NCI-H2107 treated with DMSO at 0.1 percent for 48 hours (cell line): ENCODE data around the gene HIVEP1.

Experiments
- DNase-seq: peaks from one replicate; lab custom pipeline; 2025; ENCODE audit not compliant: unreplicated experiment; lab: John Stamatoyannopoulos, UW

The HIVEP1 gene

GRCh38 chr6:12012038-12012557 lies at the start of gene HIVEP1:
Gene HIVEP1 (plus strand): TSS chr6:12012312. CDS start chr6:12015629, 3,317 bp downstream.
- no peak for DNase-seq

GRCh38 chr6:11963756-11964500 lies 48.2 kb upstream of the HIVEP1 start:
- no peak for DNase-seq

- no peak for DNase-seq
Observed at GRCh38 chr6:11964729-11965335, 47.3 kb upstream of the HIVEP1 start.

GRCh38 chr6:11965499-11965898 lies 46.6 kb upstream of the HIVEP1 start:
- no peak for DNase-seq

- DNase-seq: no peak
Observed at GRCh38 chr6:11968241-11968806, 43.8 kb upstream of the HIVEP1 start.

- no peak for DNase-seq
Observed at GRCh38 chr6:11969092-11969491, 43.0 kb upstream of the HIVEP1 start.

GRCh38 chr6:11970114-11970513 lies 42.0 kb upstream of the HIVEP1 start:
- no peak for DNase-seq

- no peak for DNase-seq
Observed at GRCh38 chr6:11971154-11971553, 41.0 kb upstream of the HIVEP1 start.

- DNase-seq: no peak
Observed at GRCh38 chr6:11972270-11972669, 39.8 kb upstream of the HIVEP1 start.

GRCh38 chr6:11972806-11973205 lies 39.3 kb upstream of the HIVEP1 start:
- DNase-seq: no peak

GRCh38 chr6:11973238-11973637 lies 38.9 kb upstream of the HIVEP1 start:
- no peak for DNase-seq

GRCh38 chr6:11974089-11974488 lies 38.0 kb upstream of the HIVEP1 start:
- DNase-seq: no peak

GRCh38 chr6:11975353-11975977 lies 36.6 kb upstream of the HIVEP1 start:
- DNase-seq: no peak

- DNase-seq: no peak
Observed at GRCh38 chr6:11976489-11976888, 35.6 kb upstream of the HIVEP1 start.

- DNase-seq: no peak
Observed at GRCh38 chr6:11977193-11977592, 34.9 kb upstream of the HIVEP1 start.

- no peak for DNase-seq
Observed at GRCh38 chr6:11977738-11978137, 34.4 kb upstream of the HIVEP1 start.

- no peak for DNase-seq
Observed at GRCh38 chr6:11978169-11978987, 33.7 kb upstream of the HIVEP1 start.

GRCh38 chr6:11979866-11980265 lies 32.2 kb upstream of the HIVEP1 start:
- DNase-seq: no peak

GRCh38 chr6:11983306-11983705 lies 28.8 kb upstream of the HIVEP1 start:
- DNase-seq: no peak

GRCh38 chr6:11987386-11987785 lies 24.7 kb upstream of the HIVEP1 start:
- no peak for DNase-seq

GRCh38 chr6:11989386-11989785 lies 22.7 kb upstream of the HIVEP1 start:
- DNase-seq: no peak
